Measurements from ENCODE around the gene LPIN3.

The LPIN3 gene

GRCh38 chr20:41347523-41348429, 7.2 kb downstream of the LPIN3 start:
- in situ Hi-C loops (cut with MboI; ENCODE audit: low sequenced_read_pairs) = loop anchor here (25.0 kb wide), 1 partner anchor 185 kb away; no protein-coding TSS in a partner anchor

DNA sequence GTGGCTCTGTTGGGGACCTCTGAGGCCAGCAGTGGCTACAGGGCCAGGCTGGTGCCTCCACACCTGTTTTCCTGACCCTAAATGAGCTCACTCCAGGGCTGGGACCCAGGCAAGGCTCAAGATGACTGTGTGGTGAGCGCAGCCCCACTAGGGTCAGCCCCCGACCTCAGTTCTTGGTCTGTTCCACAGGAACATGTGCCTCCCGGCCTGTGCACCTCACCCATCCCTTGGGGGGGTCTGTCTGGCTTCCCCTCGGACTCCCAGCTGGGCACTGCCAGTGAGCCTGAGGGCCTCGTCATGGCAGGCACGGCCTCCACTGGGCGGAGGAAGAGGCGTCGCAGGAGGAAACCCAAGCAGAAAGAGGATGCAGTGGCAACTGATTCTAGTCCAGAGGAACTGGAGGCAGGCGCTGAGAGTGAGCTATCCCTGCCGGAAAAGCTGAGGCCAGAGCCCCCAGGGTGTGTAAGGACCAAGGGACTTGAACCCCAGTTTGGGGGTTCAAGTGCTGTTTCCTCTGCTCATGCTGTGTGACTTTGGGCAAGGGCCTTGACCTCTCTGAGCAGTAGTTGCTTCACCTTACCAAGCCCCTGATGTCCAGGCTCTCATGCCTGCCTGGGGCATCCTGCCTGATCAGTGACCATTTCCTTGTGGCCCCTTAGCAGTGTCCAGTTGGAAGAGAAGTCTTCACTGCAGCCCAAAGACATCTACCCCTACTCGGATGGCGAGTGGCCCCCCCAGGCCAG, 8.0 kb downstream of the LPIN3 start:
- in situ Hi-C loops (cut with MboI; ENCODE audit: low sequenced_read_pairs) = loop anchor here (25.0 kb wide), 1 partner anchor 186 kb away; no protein-coding TSS in a partner anchor

DNA sequence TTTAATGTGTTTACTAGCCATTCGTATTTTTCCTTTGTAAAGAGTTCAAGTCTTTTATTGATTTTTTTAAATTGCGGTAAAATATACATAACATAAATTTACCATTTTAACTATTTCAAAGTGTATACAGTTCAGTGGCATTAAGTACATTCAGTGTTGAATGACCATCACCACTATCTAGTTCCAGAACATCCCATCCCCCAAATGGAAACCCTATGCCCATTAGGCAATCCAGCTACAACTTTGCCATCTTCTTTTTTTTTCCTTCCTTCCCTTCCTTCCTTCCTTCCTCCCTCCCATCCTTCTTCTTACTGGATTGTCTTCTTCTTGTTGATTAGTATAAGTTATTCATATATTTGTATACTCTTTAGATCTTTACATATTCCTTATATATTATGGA, 8.6 kb downstream of the LPIN3 start:
- in situ Hi-C loops (cut with MboI; ENCODE audit: low sequenced_read_pairs) = loop anchor here (25.0 kb wide), 1 partner anchor 187 kb away; no protein-coding TSS in a partner anchor

DNA sequence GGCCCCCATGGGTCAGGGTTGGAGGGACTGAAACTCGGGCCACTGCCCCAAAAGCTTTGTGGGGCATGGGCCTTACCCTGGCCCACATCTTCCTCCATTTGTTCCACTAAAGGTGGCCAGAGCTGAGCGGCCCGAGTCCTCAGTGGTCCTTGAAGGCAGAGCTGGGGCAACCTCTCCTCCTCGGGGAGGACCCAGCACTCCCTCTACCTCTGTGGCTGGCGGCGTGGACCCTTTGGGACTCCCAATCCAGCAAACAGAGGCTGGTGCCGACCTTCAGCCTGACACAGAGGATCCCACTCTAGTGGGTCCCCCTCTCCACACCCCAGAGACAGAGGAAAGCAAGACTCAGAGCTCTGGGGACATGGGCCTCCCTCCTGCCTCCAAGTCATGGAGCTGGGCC, 9.3 kb downstream of the LPIN3 start:
- in situ Hi-C loops (cut with MboI; ENCODE audit: low sequenced_read_pairs) = loop anchor here (25.0 kb wide), 1 partner anchor 188 kb away; no protein-coding TSS in a partner anchor

GRCh38 chr20:41350408-41350962, 9.9 kb downstream of the LPIN3 start:
- in situ Hi-C loops (cut with MboI; ENCODE audit: low sequenced_read_pairs) = no loop called here

- in situ Hi-C loops (cut with MboI; ENCODE audit: low sequenced_read_pairs) = no loop called here
These were observed 11.5 kb downstream of the LPIN3 start for GRCh38 chr20:41352106-41352505.

DNA sequence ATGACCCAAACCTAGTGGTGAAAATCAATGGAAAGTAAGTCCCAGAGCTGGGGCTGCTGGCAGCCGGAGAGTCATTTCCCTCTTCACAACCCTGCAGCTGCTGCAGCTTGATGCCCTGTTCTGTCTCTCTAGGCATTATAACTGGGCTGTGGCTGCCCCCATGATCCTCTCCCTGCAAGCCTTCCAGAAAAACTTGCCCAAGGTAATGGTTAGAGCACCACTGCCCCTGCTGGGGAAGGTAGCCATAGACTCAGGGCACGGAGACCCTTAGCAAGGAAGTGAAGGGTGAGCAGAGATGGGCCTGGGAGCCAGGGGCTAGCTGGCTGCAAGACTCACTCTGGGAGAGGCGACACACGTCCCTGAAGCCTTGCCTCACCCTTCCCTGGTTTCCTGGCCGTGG, 12.0 kb downstream of the LPIN3 start:
- in situ Hi-C loops (cut with MboI; ENCODE audit: low sequenced_read_pairs) = no loop called here

DNA sequence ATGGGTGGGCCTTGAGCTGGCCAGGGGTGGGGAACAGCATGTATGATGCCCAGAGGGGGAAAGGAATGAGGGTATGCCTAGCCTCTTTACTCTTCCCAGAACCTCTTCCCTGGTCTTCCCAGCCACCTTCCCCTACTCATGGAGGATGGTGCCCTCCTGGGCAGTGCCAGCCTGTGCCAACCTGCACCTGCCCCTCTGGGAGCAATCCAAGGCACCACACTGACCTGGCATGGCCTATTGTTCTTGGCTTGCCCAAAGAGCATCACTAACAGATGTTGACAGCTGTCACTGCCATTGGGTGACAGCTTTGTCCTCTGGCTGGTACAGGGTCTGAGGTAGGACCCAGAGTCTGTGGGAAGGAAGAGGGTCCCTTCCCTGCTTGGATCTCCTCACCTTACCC, 12.9 kb downstream of the LPIN3 start:
- in situ Hi-C loops (cut with MboI; ENCODE audit: low sequenced_read_pairs) = no loop called here

GRCh38 chr20:41355192-41355591, 14.6 kb downstream of the LPIN3 start:
- in situ Hi-C loops (cut with MboI; ENCODE audit: low sequenced_read_pairs) = no loop called here

DNA sequence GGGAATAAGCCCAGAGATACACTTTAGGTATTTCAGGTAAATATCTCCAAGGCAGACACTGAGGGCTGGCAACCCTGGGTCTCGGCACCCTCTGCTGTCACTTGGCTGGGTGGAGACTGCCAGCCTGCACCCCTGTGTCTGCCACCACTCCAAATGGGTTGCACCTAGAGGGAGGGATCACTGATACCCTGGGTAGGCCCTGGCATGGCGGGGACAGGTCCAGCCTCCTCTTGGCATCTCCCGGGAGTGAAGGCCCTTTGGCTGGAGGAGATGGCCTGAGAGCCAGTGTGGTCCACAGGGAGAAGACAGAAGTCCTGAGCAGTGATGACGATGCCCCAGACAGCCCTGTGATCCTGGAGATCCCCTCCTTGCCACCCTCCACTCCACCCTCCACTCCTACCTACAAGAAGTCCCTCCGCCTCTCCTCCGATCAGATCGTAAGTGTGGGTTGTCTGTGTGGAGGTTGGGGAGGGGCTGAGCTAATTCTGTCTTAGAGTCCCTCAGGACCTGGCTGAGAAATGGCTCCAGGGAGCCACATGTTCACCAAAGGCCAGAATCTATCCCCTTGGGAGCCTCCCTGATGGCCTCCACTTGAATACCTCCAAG, 15.1 kb downstream of the LPIN3 start:
- in situ Hi-C loops (cut with MboI; ENCODE audit: low sequenced_read_pairs) = no loop called here

- in situ Hi-C loops (cut with MboI; ENCODE audit: low sequenced_read_pairs) = no loop called here
These were observed 16.3 kb downstream of the LPIN3 start for GRCh38 chr20:41356951-41357350.

GRCh38 chr20:41357424-41358163, 17.0 kb downstream of the LPIN3 start:
- in situ Hi-C loops (cut with MboI; ENCODE audit: low sequenced_read_pairs) = no loop called here

DNA sequence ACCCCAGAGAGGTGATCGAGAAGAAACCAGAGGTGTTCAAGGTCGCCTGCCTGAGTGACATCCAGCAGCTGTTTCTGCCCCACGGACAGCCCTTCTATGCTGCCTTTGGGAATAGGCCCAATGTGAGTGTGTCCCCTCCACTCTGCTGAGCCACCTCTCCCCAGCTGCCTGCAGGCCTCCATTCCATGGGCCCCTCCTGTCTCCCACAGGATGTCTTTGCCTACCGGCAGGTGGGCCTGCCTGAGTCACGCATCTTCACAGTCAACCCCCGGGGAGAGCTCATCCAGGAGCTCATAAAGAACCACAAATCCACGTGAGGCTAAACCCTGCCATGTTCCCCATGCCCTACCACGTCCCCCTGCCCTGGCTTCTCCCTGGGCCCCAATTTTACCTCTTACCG, 17.6 kb downstream of the LPIN3 start:
- in situ Hi-C loops (cut with MboI; ENCODE audit: low sequenced_read_pairs) = no loop called here

- in situ Hi-C loops (cut with MboI; ENCODE audit: low sequenced_read_pairs) = no loop called here
These were observed 18.1 kb downstream of the LPIN3 start for GRCh38 chr20:41358717-41359116.

- in situ Hi-C loops (cut with MboI; ENCODE audit: low sequenced_read_pairs) = no loop called here
These were observed 19.0 kb downstream of the LPIN3 start for GRCh38 chr20:41359541-41360011.

GRCh38 chr20:41360831-41361756, 20.5 kb downstream of the LPIN3 start:
- in situ Hi-C loops (cut with MboI; ENCODE audit: low sequenced_read_pairs) = no loop called here

GRCh38 chr20:41361757-41362747, 21.4 kb downstream of the LPIN3 start:
- in situ Hi-C loops (cut with MboI; ENCODE audit: low sequenced_read_pairs) = no loop called here

DNA sequence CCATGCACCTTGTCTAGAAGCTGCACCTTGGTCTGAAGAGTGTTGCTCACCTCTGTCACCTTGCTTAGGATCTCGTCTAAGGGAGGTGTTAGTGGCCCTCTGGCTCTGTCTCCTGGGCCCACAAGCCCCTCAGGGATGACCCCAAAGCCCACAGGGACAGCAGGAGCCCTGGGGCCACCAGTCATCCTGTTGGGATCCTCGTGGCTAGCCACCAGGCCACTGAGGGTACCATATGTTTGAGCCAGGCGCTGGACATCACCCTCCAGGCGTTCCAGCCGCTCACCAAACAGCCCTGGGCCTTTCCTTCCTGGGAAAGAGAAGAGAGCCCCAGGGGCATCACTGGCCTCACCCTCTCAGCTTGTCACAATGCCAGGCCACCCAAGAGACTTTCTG, 22.1 kb downstream of the LPIN3 start:
- in situ Hi-C loops (cut with MboI; ENCODE audit: low sequenced_read_pairs) = no loop called here

Measured in hTERT RPE-1 (cell line).